Upper lobe of left lung (tissue), 4 donors: ENCODE measurements around the gene CMC2.

Experiments
- EP300 ChIP-seq, 4 donors: sonication (generic); formaldehyde crosslinking; IDR thresholded peaks; one replicate each; pipeline ENCODE4 v1.5.1; 2017; ENCODE audit warnings: antibody characterized with exemption in 4 of 4, control low read depth in 2 of 4
- POLR2AphosphoS5 ChIP-seq, 2 donors: sonication (generic); formaldehyde crosslinking; IDR thresholded peaks; one replicate each; pipeline ENCODE4 v1.5.1; 2017; ENCODE audit warnings: antibody characterized with exemption in 2 of 2
- TF ChIP-seq, protein P1 (sequence below), 6 experiments: fragments of 450-650 bp in 4 of 6; fragments of 200-600 bp in 2 of 6; sonication (generic) in 2 of 6; IDR thresholded peaks; one replicate each; pipeline ENCODE4 v1.5.1; 2016 to 2019; ENCODE audit warnings: antibody characterized with exemption in 6 of 6

- TF ChIP-seq, protein P1, sequence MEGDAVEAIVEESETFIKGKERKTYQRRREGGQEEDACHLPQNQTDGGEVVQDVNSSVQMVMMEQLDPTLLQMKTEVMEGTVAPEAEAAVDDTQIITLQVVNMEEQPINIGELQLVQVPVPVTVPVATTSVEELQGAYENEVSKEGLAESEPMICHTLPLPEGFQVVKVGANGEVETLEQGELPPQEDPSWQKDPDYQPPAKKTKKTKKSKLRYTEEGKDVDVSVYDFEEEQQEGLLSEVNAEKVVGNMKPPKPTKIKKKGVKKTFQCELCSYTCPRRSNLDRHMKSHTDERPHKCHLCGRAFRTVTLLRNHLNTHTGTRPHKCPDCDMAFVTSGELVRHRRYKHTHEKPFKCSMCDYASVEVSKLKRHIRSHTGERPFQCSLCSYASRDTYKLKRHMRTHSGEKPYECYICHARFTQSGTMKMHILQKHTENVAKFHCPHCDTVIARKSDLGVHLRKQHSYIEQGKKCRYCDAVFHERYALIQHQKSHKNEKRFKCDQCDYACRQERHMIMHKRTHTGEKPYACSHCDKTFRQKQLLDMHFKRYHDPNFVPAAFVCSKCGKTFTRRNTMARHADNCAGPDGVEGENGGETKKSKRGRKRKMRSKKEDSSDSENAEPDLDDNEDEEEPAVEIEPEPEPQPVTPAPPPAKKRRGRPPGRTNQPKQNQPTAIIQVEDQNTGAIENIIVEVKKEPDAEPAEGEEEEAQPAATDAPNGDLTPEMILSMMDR (IDR thresholded peaks at IDR 0.05) = no peak
- TF ChIP-seq EP300 (IDR thresholded peaks at IDR 0.05) (no peak), POLR2AphosphoS5 (IDR thresholded peaks at IDR 0.05) (no peak)
Measured at GRCh38 chr16:81012974-81013373, 6.3 kb upstream of the CMC2 start.
